Non-pigmented ciliary epithelial cell (primary cell): ENCODE measurements around the gene KANSL1.

Experiments
- DNase-seq: peaks from one replicate; pipeline ENCODE4 v3.0.0-alpha.2; 2010; ENCODE audit warnings: low read depth

The KANSL1 gene

GRCh38 chr17:46039592-46040186 lies 153.5 kb downstream of the KANSL1 start:
- DNase-seq = no peak

GRCh38 chr17:46038937-46039336 lies 154.3 kb downstream of the KANSL1 start:
- no peak for DNase-seq

GRCh38 chr17:46038414-46038813 lies 154.8 kb downstream of the KANSL1 start:
- DNase-seq = no peak

GRCh38 chr17:46037722-46038255 lies 155.4 kb downstream of the KANSL1 start:
- DNase-seq = no peak

- DNase-seq = no peak
Observed at GRCh38 chr17:46036491-46036890, 156.7 kb downstream of the KANSL1 start.

GRCh38 chr17:46035112-46035818 lies 158.0 kb downstream of the KANSL1 start:
- DNase-seq = no peak

- DNase-seq = no peak
Observed at GRCh38 chr17:46033392-46033791, 159.8 kb downstream of the KANSL1 start.

GRCh38 chr17:46032909-46033308 lies 160.3 kb downstream of the KANSL1 start:
- no peak for DNase-seq

GRCh38 chr17:46031920-46032319 lies 161.3 kb downstream of the KANSL1 start:
- no peak for DNase-seq

GRCh38 chr17:46031440-46031839 lies 161.8 kb downstream of the KANSL1 start:
- DNase-seq = no peak

GRCh38 chr17:46030752-46031151 lies 162.5 kb downstream of the KANSL1 start:
- no peak for DNase-seq

- no peak for DNase-seq
Observed at GRCh38 chr17:46029627-46030026, 163.6 kb downstream of the KANSL1 start.

GRCh38 chr17:46028981-46029565 lies 164.2 kb downstream of the KANSL1 start:
- no peak for DNase-seq

- DNase-seq = no peak
Observed at GRCh38 chr17:46028374-46028773, 164.9 kb downstream of the KANSL1 start.

GRCh38 chr17:46027976-46028325 lies 165.3 kb downstream of the KANSL1 start:
- no peak for DNase-seq

GRCh38 chr17:46027048-46027975 lies 165.9 kb downstream of the KANSL1 start:
- no peak for DNase-seq

- no peak for DNase-seq
Observed at GRCh38 chr17:46026166-46027047, 166.8 kb downstream of the KANSL1 start.

GRCh38 chr17:46025510-46026165 lies 167.6 kb downstream of the KANSL1 start:
- DNase-seq = no peak

GRCh38 chr17:46025060-46025459 lies 168.2 kb downstream of the KANSL1 start:
- no peak for DNase-seq

GRCh38 chr17:46024590-46024989 lies 168.6 kb downstream of the KANSL1 start:
- no peak for DNase-seq
